ENCODE measurements around the gene APOC3. TPM values are rescaled to one million over a fixed set of nuclear protein-coding genes. Genes with fewer than 3 reads are reported as not detected.
"Not testable (repeated sequence)": the region's sequence is repeated elsewhere in the genome, so short reads cannot be mapped to it uniquely, and the experiment has no call there.

Gene APOC3
- total and polyA plus RNA-seq, 3 experiments from 2014 or later = not detected

- ChIA-PET CTCF (interaction anchor here (0.8 to 8.4 kb wide), 6 partner anchors 18 to 392 kb away, joined by 3 to 101 read pairs (median 4); partner anchors contain the start of genes APOA5 and ZPR1), POLR2A (interaction anchor here (0.6 kb wide), 1 partner anchor 309 kb away, joined by 7 read pairs; no protein-coding TSS in a partner anchor)
- not testable (repeated sequence) for H3K9me3 ChIP-seq (ENCODE audit: low read length); H3K36me3 Mint-ChIP-seq; H3K36me3 ChIP-seq (ENCODE audit: insufficient read depth, low read length); H3K4me3 ChIP-seq (ENCODE audit: low read length); H3K27me3 ChIP-seq (ENCODE audit: insufficient read depth, low read length, poor library complexity, severe bottlenecking); H3K4me1 ChIP-seq (ENCODE audit: insufficient read depth, low read length); H3K9me3 Mint-ChIP-seq; H3K27me3 Mint-ChIP-seq; DNase-seq; H3K27ac ChIP-seq (ENCODE audit: low read depth, low read length)
- H3K4me3 Mint-ChIP-seq = peak overlapping the region in 6 of 7 donors; percentile 62 to 82 (median 69)
- H3K4me1 Mint-ChIP-seq = peaks cover 5 to 17% (median 9%) of the 10 kb centered on the region in 3 donors
- H3K27ac Mint-ChIP-seq = peak overlapping the region in 3 of 8 donors; percentile 40 to 90 (median 64)
Observed at GRCh38 chr11:116834535-116835041, 4.9 kb downstream of the APOC3 start.

- no peak for DNase-seq
- no peaks in the 10 kb centered on the region for H3K36me3 ChIP-seq (ENCODE audit: insufficient read depth, low read length)
- Mint-ChIP-seq H3K4me3 (peak overlapping the region; percentile 79 to 93 (median 82)), H3K9me3 (no peaks in the 10 kb centered on the region), H3K36me3 (no peaks in the 10 kb centered on the region), H3K27ac (peak overlapping the region in 5 of 8 donors; percentile 64 to 90 (median 79)), H3K4me1 (peaks cover 5 to 20% (median 9%) of the 10 kb centered on the region in 3 donors), H3K27me3 (peaks cover 0 to 1% of the 10 kb centered on the region in 2 donors)
- no peaks in the 10 kb centered on the region for H3K9me3 ChIP-seq (ENCODE audit: low read length)
- no peaks in the 10 kb centered on the region for H3K27me3 ChIP-seq (ENCODE audit: insufficient read depth, low read length, poor library complexity, severe bottlenecking)
- peak overlapping the region; percentile 31 for H3K27ac ChIP-seq (ENCODE audit: low read depth, low read length)
- POLR2A ChIA-PET = interaction anchor here (0.8 to 1.8 kb wide), 9 partner anchors 12 to 264 kb away, joined by 3 to 28 read pairs (median 7); partner anchors contain the start of genes APOA5, BUD13, SIK3 and ZPR1
- CTCF ChIA-PET = interaction anchor here (0.6 to 8.4 kb wide), 51 partner anchors 8 to 396 kb away, joined by 3 to 101 read pairs (median 5); partner anchors contain the start of genes APOA4, APOA5, BUD13 and PAFAH1B2
- peaks cover 7% of the 10 kb centered on the region for H3K4me1 ChIP-seq (ENCODE audit: insufficient read depth, low read length)
- peak overlapping the region; percentile 78 for H3K4me3 ChIP-seq (ENCODE audit: low read length)
Observed at GRCh38 chr11:116835042-116835772, 5.5 kb downstream of the APOC3 start.

GRCh38 chr11:116835791-116836631 is 6.3 kb downstream of the APOC3 start:
- H3K27ac ChIP-seq (ENCODE audit: low read depth, low read length) = peak overlapping the region; percentile 31
- peaks cover 0 to 1% of the 10 kb centered on the region in 2 donors for H3K27me3 Mint-ChIP-seq
- H3K4me3 Mint-ChIP-seq = peak overlapping the region; percentile 79 to 93 (median 82)
- H3K9me3 ChIP-seq (ENCODE audit: low read length) = no peaks in the 10 kb centered on the region
- H3K36me3 ChIP-seq (ENCODE audit: insufficient read depth, low read length) = no peaks in the 10 kb centered on the region
- H3K4me3 ChIP-seq (ENCODE audit: low read length) = peak overlapping the region; percentile 78
- peaks cover 5 to 28% (median 9%) of the 10 kb centered on the region in 3 donors for H3K4me1 Mint-ChIP-seq
- H3K4me1 ChIP-seq (ENCODE audit: insufficient read depth, low read length) = peaks cover 7% of the 10 kb centered on the region
- POLR2A ChIA-PET = interaction anchor here (0.8 to 1.8 kb wide), 9 partner anchors 11 to 263 kb away, joined by 3 to 28 read pairs (median 7); partner anchors contain the start of genes APOA5, BUD13, SIK3 and ZPR1
- H3K27me3 ChIP-seq (ENCODE audit: insufficient read depth, low read length, poor library complexity, severe bottlenecking) = no peaks in the 10 kb centered on the region
- CTCF ChIA-PET = interaction anchor here (0.6 to 8.4 kb wide), 54 partner anchors 8 to 395 kb away, joined by 3 to 101 read pairs (median 4); partner anchors contain the start of genes APOA4, APOA5, BUD13 and PAFAH1B2
- H3K9me3 Mint-ChIP-seq = no peaks in the 10 kb centered on the region
- no peaks in the 10 kb centered on the region for H3K36me3 Mint-ChIP-seq
- DNase-seq = peak; percentile 64 to 89 (median 79)
- peak overlapping the region; percentile 29 to 81 (median 61) for H3K27ac Mint-ChIP-seq

GRCh38 chr11:116836632-116836991 is 6.9 kb downstream of the APOC3 start:
- H3K4me3 ChIP-seq (ENCODE audit: low read length) = no peak overlapping the region
- no peaks in the 10 kb centered on the region for H3K36me3 Mint-ChIP-seq
- H3K4me1 Mint-ChIP-seq = peaks cover 5 to 29% (median 9%) of the 10 kb centered on the region in 3 donors
- no peaks in the 10 kb centered on the region for H3K27me3 Mint-ChIP-seq
- H3K27ac ChIP-seq (ENCODE audit: low read depth, low read length) = no peak overlapping the region
- no peaks in the 10 kb centered on the region for H3K9me3 ChIP-seq (ENCODE audit: low read length)
- no peak overlapping the region for H3K27ac Mint-ChIP-seq
- ChIA-PET CTCF (interaction anchor here (0.9 to 8.4 kb wide), 40 partner anchors 9 to 395 kb away, joined by 3 to 101 read pairs (median 7); partner anchors contain the start of genes APOA4, APOA5, SIK3 and ZPR1), POLR2A (interaction anchor here (1.0 to 1.8 kb wide), 4 partner anchors 16 to 260 kb away, joined by 4 to 28 read pairs (median 8); partner anchors contain the start of gene APOA5)
- H3K4me1 ChIP-seq (ENCODE audit: insufficient read depth, low read length) = peaks cover 7% of the 10 kb centered on the region
- H3K4me3 Mint-ChIP-seq = peak overlapping the region in 1 of 7 donors; percentile 86
- no peaks in the 10 kb centered on the region for H3K36me3 ChIP-seq (ENCODE audit: insufficient read depth, low read length)
- DNase-seq = no peak
- no peaks in the 10 kb centered on the region for H3K9me3 Mint-ChIP-seq
- no peaks in the 10 kb centered on the region for H3K27me3 ChIP-seq (ENCODE audit: insufficient read depth, low read length, poor library complexity, severe bottlenecking)

GRCh38 chr11:116837231-116838091 is 7.8 kb downstream of the APOC3 start, which contains the start of gene APOA1:
Gene APOA1, minus strand, starts transcription at chr11:116837622. Its CDS starts 235 bp downstream, at chr11:116837387.
- H3K27me3 ChIP-seq (ENCODE audit: insufficient read depth, low read length, poor library complexity, severe bottlenecking) = no peaks in the 10 kb centered on the region
- peaks cover 7% of the 10 kb centered on the region for H3K4me1 ChIP-seq (ENCODE audit: insufficient read depth, low read length)
- no peaks in the 10 kb centered on the region for H3K9me3 ChIP-seq (ENCODE audit: low read length)
- no peaks in the 10 kb centered on the region for H3K36me3 ChIP-seq (ENCODE audit: insufficient read depth, low read length)
- Mint-ChIP-seq H3K9me3 (no peaks in the 10 kb centered on the region), H3K4me1 (peaks cover 5 to 29% (median 9%) of the 10 kb centered on the region in 3 donors), H3K27me3 (no peaks in the 10 kb centered on the region), H3K36me3 (no peaks in the 10 kb centered on the region), H3K4me3 (peak within 1 kb of the TSS in 2 of 7 donors; percentile 26 to 86), H3K27ac (no peak within 1 kb of the TSS)
- no peak within 1 kb of the TSS for H3K4me3 ChIP-seq (ENCODE audit: low read length)
- H3K27ac ChIP-seq (ENCODE audit: low read depth, low read length) = no peak within 1 kb of the TSS
- CTCF ChIA-PET = interaction anchor here (1.1 to 8.4 kb wide), 12 partner anchors 9 to 268 kb away, joined by 3 to 101 read pairs (median 13); partner anchors contain the start of genes APOA4, APOA5 and ZPR1
- POLR2A ChIA-PET = no interaction called here
- no peak for DNase-seq

- Histone ChIP-seq H3K36me3 (ENCODE audit: insufficient read depth, low read length) (no peaks in the 10 kb centered on the region), H3K9me3 (ENCODE audit: low read length) (no peaks in the 10 kb centered on the region), H3K27me3 (ENCODE audit: insufficient read depth, low read length, poor library complexity, severe bottlenecking) (no peaks in the 10 kb centered on the region), H3K27ac (ENCODE audit: low read depth, low read length) (no peak overlapping the region), H3K4me3 (ENCODE audit: low read length) (no peak overlapping the region), H3K4me1 (ENCODE audit: insufficient read depth, low read length) (peaks cover 7% of the 10 kb centered on the region)
- no peak for DNase-seq
- Mint-ChIP-seq H3K4me3 (peak overlapping the region in 1 of 7 donors; percentile 26), H3K36me3 (peaks cover 0 to 7% (median 5%) of the 10 kb centered on the region in 3 donors), H3K4me1 (peaks cover 5 to 29% (median 9%) of the 10 kb centered on the region in 3 donors), H3K27ac (peak overlapping the region in 2 of 8 donors; percentile 30 to 73), H3K27me3 (no peaks in the 10 kb centered on the region), H3K9me3 (no peaks in the 10 kb centered on the region)
- POLR2A ChIA-PET = no interaction called here
- CTCF ChIA-PET = interaction anchor here (1.3 to 3.4 kb wide), 3 partner anchors 14 to 268 kb away, joined by 5 to 19 read pairs (median 19); no protein-coding TSS in a partner anchor
Observed at GRCh38 chr11:116838321-116839084, 8.8 kb downstream of the APOC3 start.

Measured in CD8-positive, alpha-beta memory T cell (primary cell).